ENCODE results near the gene PLCB1.
"Not testable (repeated sequence)": the region's sequence is repeated elsewhere in the genome, so short reads cannot be mapped to it uniquely, and the experiment has no call there.

Gene PLCB1

GRCh38 chr20:8466781-8467180 lies 334.7 kb downstream of the PLCB1 start:
- not testable (repeated sequence) for DNase-seq

DNA sequence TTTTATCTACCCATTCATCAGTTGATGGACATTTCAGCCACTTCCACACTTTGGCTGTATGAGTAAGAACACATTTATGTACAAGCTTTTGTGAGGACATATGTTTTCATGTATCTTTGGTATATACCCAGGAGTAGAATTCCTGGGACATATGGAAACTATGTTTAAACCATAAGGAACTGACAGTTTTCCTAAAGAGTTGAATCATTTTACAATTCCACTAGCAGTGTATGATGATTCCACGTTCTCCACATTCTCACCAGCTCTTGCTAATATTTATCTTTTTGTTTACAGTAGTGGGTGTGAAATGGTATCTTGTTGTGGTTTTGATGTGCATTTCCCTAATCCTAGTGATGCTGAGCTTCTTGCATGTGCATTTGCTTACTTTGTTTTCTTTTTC lies 338.1 kb downstream of the PLCB1 start:
- DNase-seq: no peak

DNA sequence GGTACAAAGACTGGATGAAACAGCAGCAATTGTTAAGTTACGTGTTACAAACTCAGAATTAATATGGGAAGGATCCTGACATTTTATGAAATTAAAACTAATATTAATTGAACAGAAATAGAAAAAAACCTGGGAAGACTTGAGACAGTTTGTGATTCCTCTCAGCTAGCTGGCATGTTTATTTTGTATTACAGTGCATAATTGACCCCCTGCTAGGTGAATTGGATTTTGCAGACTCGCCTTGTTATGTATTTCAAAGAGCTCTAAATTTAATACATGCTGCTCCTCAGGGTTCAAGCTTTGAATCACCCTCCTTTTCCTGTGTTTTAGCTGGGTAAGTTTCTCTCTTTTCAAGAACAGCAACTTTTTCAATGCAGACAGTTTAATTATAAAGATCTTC lies 339.4 kb downstream of the PLCB1 start:
- DNase-seq: no peak

DNA sequence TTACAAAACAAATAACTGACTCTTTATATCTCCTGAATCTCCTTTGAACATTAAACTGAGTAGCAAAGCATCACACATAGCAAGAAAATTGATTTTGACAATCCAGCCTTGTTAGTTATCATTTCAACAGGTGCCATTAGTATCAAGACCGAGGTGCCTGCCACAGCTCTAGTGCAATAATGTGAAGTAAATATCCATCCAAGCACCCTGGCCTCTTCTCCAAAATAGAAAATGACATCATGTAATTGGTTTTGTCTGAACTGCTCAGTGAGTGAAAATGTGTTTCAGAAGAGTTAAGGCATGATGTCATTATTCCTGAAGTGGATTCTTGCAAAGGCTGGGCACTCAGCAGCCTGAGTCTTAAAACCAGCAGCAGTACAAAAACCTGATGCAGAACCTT lies 341.4 kb downstream of the PLCB1 start:
- no peak for DNase-seq

- no peak for DNase-seq
Measured at GRCh38 chr20:8474027-8474668, 342.1 kb downstream of the PLCB1 start.

DNA sequence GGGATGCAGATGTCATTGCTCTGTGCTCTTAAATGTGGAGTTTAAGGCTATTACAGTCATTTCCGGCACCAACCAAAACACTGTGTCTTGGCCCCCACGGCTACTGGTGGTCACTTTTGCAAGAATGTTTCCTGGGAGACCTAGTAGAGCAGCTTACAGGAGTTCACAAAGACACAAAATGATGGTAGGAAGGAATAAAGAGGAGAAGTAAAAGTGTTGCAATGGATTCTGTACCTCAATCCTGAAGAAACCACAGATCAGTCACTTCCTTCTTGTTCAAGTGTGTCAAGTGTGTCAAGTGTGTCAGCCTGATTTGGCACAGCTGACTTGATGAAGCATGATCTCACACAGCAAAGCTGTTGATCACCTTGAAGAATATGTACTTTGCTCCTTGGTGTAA lies 344.0 kb downstream of the PLCB1 start:
- DNase-seq: peak; percentile 82

- no peak for DNase-seq
Measured at GRCh38 chr20:8480597-8480996, 348.5 kb downstream of the PLCB1 start.

DNA sequence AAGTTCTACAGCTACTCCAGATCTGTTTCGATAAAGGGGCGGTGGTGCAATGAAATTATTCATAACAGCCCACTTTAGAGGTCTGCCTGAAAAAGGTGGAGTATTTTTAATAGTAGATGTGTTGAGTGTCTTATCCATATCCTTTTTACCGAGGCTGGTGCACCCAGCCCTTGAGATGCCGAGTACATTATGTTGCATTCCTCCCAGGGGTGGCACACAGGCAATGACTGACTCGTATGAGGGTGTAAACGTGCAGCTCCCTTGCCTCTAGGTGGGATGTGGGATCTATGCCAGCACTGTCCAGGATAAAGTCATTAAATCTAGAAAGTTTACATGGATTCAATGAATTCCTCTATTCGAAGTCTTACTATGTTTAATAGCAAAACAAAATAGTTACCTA lies 355.6 kb downstream of the PLCB1 start:
- no peak for DNase-seq

- DNase-seq: no peak
Measured at GRCh38 chr20:8489094-8489883, 357.2 kb downstream of the PLCB1 start.

- no peak for DNase-seq
Measured at GRCh38 chr20:8490076-8490830, 358.2 kb downstream of the PLCB1 start.

DNA sequence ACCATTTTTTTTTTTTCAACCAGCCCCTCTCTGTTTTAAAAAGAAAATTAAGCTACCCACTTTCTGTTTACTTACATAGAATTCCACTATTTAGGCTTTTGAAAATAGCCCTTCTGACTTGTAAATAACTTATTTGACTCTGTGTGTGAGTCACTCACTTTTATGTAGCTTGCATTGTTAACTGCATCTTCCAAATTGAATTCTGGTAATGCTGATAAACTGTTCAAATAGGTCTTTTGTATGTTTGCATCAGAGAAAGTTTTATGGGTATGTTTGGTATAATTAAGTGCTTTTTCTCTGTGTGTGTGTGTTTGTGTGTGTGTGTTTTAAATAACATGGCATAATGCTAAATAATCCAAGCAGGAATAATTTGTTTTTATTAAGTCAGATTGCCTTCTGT lies 360.1 kb downstream of the PLCB1 start:
- DNase-seq: no peak

GRCh38 chr20:8498571-8498970 lies 366.5 kb downstream of the PLCB1 start:
- no peak for DNase-seq

GRCh38 chr20:8504030-8504429 lies 372.0 kb downstream of the PLCB1 start:
- no peak for DNase-seq

DNA sequence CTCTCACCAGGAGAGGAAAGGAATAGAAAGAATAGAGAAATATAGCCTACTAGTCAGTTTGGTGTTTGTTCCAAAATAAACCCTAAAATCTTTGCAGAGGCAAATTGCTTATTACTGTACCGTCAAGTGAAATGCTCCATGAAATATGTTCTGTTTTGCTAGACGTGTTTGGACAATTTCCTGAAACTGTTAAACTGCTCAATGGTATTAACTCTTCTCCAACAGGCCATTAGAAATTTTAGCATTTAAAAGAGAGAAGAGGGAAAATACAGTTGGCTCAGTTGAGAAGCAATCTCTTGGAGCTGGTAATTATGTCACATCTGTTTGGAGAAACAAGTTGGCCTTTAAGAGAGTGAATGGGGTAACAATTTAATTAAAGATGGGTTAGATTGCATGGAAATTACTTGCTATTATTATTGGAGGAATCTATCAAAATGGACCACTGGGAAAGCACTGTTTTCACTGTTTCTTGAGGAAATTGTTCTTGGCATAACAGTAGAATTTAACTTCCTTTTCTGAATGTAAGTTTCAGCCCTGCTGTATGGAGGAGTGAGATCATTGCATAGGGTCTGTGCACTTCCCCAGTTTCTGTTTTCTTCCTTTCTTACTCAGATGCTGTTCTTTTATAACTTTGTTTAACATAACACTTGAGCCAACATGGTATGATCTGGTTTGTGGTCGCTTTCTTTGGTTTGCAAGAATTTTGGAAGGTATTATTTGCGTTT lies 373.6 kb downstream of the PLCB1 start:
- no peak for DNase-seq

DNA sequence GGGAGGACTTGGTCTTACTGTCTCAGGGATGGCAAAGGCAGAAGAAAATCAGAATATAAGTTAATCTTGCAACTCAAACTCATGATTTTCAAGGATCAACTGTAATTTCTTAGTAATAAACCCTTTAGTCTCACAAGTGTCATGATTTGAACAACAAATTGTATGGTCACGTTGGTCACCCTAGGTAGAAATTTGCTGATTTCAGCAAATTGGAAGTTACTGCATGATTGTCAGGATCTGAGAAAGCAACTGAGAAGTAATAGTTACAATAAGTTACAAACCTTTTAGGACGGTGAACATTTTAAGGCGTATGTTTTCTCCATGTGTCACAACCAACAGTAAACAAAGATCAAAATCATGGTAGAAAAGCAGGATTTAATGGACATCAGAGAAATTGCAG lies 375.2 kb downstream of the PLCB1 start:
- no peak for DNase-seq

- DNase-seq: no peak
Measured at GRCh38 chr20:8509809-8510208, 377.7 kb downstream of the PLCB1 start.

GRCh38 chr20:8510808-8511207 lies 378.7 kb downstream of the PLCB1 start:
- no peak for DNase-seq

DNA sequence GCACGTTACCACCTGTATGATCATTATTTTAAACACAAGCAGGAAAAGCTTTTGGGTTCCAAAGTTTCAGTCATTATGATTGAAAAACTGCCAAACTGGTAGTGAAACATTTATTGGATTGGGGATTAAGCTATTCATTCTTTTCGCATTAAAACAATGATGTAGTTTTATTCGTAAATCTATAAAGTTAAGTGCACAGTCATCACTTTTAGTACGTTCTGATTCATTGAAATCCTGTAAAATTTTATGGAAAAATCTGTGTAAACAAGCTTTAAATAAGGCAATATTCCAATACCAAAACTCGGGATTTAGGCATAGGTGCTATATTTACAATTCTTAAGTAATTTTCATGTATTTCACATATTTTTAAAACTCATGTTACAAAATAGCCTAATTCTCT lies 379.9 kb downstream of the PLCB1 start:
- DNase-seq: no peak

GRCh38 chr20:8515810-8516435 lies 383.9 kb downstream of the PLCB1 start:
- no peak for DNase-seq

- DNase-seq: no peak
Measured at GRCh38 chr20:8518878-8519277, 386.8 kb downstream of the PLCB1 start.

DNA sequence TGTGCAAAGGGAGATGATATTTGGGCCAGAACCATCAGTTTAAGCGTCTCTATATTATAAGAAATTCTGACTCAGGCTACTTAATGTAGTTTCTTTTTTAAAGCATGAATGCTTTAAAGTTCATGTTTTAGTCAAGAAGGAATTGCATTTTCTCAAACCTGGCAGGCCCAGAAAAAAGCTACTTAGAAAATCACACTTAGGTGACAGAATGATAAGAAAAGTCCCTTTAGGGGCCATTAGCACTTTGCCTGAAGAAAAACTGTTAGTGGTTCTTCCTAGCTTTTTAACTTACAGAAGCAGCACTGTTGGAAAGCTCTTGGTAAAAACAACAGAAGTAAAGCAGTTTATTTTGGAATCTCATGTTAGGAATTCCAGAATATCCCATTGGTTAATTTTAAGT lies 387.8 kb downstream of the PLCB1 start:
- no peak for DNase-seq

DNA sequence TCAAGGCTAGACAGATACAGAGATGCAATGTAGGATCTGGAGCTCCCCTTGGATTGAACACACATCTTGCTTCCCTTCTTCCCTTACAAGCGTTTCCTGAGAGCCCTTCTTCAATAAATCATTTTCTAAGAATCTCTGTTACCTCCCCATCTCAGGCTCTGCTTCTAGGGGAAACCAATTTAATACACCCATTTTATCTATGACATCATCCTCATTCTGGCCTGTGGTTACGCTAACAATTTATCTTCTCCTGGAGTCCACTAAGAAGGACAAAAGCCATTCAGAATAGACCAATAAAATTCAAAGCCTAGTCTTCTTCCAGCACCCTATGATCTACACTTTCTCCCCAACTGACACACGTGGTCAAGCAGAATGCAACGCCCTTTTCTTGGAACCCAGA lies 390.1 kb downstream of the PLCB1 start:
- DNase-seq: no peak

DNA sequence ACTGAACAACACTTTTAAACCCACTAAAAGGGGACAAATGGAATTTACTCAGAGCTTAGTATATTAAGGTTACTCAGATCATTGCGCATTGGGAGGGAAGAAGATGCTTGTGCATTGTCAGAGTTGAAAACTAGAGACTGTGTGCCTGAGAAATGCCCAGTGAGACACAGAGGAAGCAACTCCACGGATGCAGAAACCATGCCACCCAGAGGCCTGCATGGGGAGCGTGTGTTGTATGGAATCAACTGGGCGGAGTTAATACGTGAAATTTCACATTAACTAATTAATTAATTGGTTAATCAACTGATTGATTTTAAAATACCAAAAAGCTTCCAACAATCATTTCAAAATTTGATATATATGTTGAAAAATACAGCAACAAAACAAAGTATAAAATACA lies 391.6 kb downstream of the PLCB1 start:
- DNase-seq: no peak

Measured in SIG-M5 (cell line).